ENCODE measurements around the gene DGKB.

The DGKB gene

GRCh38 chr7:14868937-14869336 is 33.6 kb downstream of the DGKB start:
- H3K27ac ChIP-seq, result no peak overlapping the region
- no peak for DNase-seq (ENCODE audit: low read depth, low spot score)

GRCh38 chr7:14861456-14861855 is 41.1 kb downstream of the DGKB start:
- DNase-seq (ENCODE audit: low read depth, low spot score), result no peak
- no peak overlapping the region for H3K27ac ChIP-seq

- no peak overlapping the region for H3K27ac ChIP-seq
- DNase-seq (ENCODE audit: low read depth, low spot score), result no peak
Measured at GRCh38 chr7:14859267-14859666, 43.3 kb downstream of the DGKB start.

GRCh38 chr7:14858866-14859265 is 43.7 kb downstream of the DGKB start:
- DNase-seq (ENCODE audit: low read depth, low spot score), result no peak
- H3K27ac ChIP-seq, result no peak overlapping the region

- no peak for DNase-seq (ENCODE audit: low read depth, low spot score)
- no peak overlapping the region for H3K27ac ChIP-seq
Measured at GRCh38 chr7:14858410-14858809, 44.1 kb downstream of the DGKB start.

GRCh38 chr7:14855033-14855794 is 47.3 kb downstream of the DGKB start:
- no peak for DNase-seq (ENCODE audit: low read depth, low spot score)
- no peak overlapping the region for H3K27ac ChIP-seq

- H3K27ac ChIP-seq, result no peak overlapping the region
- DNase-seq (ENCODE audit: low read depth, low spot score), result no peak
Measured at GRCh38 chr7:14854471-14854870, 48.1 kb downstream of the DGKB start.

GRCh38 chr7:14851610-14852009 is 50.9 kb downstream of the DGKB start:
- DNase-seq (ENCODE audit: low read depth, low spot score), result no peak
- H3K27ac ChIP-seq, result no peak overlapping the region

- H3K27ac ChIP-seq, result no peak overlapping the region
- DNase-seq (ENCODE audit: low read depth, low spot score), result no peak
Measured at GRCh38 chr7:14850039-14850438, 52.5 kb downstream of the DGKB start.

- H3K27ac ChIP-seq, result no peak overlapping the region
- DNase-seq (ENCODE audit: low read depth, low spot score), result no peak
Measured at GRCh38 chr7:14846405-14846804, 56.1 kb downstream of the DGKB start.

- DNase-seq (ENCODE audit: low read depth, low spot score), result no peak
- H3K27ac ChIP-seq, result no peak overlapping the region
Measured at GRCh38 chr7:14843755-14844154, 58.8 kb downstream of the DGKB start.

- H3K27ac ChIP-seq, result no peak overlapping the region
- DNase-seq (ENCODE audit: low read depth, low spot score), result no peak
Measured at GRCh38 chr7:14842523-14842922, 60.0 kb downstream of the DGKB start.

GRCh38 chr7:14841869-14842268 is 60.7 kb downstream of the DGKB start:
- H3K27ac ChIP-seq, result no peak overlapping the region
- DNase-seq (ENCODE audit: low read depth, low spot score), result no peak

GRCh38 chr7:14841086-14841485 is 61.5 kb downstream of the DGKB start:
- DNase-seq (ENCODE audit: low read depth, low spot score), result no peak
- H3K27ac ChIP-seq, result no peak overlapping the region

GRCh38 chr7:14839307-14839706 is 63.2 kb downstream of the DGKB start:
- DNase-seq (ENCODE audit: low read depth, low spot score), result no peak
- H3K27ac ChIP-seq, result no peak overlapping the region

- no peak for DNase-seq (ENCODE audit: low read depth, low spot score)
- no peak overlapping the region for H3K27ac ChIP-seq
Measured at GRCh38 chr7:14837216-14837615, 65.3 kb downstream of the DGKB start.

GRCh38 chr7:14836571-14837189 is 65.9 kb downstream of the DGKB start:
- DNase-seq (ENCODE audit: low read depth, low spot score), result peak; percentile 6
- no peak overlapping the region for H3K27ac ChIP-seq

GRCh38 chr7:14836006-14836405 is 66.5 kb downstream of the DGKB start:
- no peak overlapping the region for H3K27ac ChIP-seq
- DNase-seq (ENCODE audit: low read depth, low spot score), result no peak

- H3K27ac ChIP-seq, result no peak overlapping the region
- no peak for DNase-seq (ENCODE audit: low read depth, low spot score)
Measured at GRCh38 chr7:14835384-14835783, 67.2 kb downstream of the DGKB start.

GRCh38 chr7:14834883-14835282 is 67.7 kb downstream of the DGKB start:
- H3K27ac ChIP-seq, result no peak overlapping the region
- no peak for DNase-seq (ENCODE audit: low read depth, low spot score)

GRCh38 chr7:14834456-14834855 is 68.1 kb downstream of the DGKB start:
- DNase-seq (ENCODE audit: low read depth, low spot score), result no peak
- no peak overlapping the region for H3K27ac ChIP-seq

- H3K27ac ChIP-seq, result no peak overlapping the region
- no peak for DNase-seq (ENCODE audit: low read depth, low spot score)
Measured at GRCh38 chr7:14833707-14834106, 68.8 kb downstream of the DGKB start.

All from epithelial cell of prostate (primary cell).